ENCODE measurements around the gene KRTAP4-9. TPM values are rescaled to one million over a fixed set of nuclear protein-coding genes. Genes with fewer than 3 reads are reported as not detected.
A peak's percentile ranks its signal among the peaks of the same experiment; 100 is the strongest.
"Not testable (repeated sequence)": the region's sequence is repeated elsewhere in the genome, so short reads cannot be mapped to it uniquely, and the experiment has no call there.

KRTAP4-9 gene
- total RNA-seq, 1 donor from 2014 or later: not detected

DNA sequence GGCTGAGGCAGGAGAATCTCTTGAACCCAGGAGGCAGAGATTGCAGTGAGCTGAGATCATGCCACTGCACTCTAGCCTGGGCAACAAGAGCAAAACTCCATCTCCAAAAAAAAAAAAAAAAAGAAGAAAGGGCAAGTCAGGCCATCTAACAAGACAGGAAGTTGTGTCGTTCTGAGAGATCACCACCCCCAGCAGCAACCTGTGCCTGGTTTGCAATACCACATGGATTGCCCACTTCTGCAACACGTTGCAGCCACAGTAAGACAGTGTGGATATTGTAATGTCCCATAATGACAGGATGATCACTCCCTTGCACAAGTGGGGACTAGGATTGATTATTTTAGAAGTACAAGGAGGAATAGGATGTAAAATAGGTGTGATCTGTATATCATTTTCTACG, 36.2 kb upstream of the KRTAP4-9 start:
- DNase-seq: no peak
- Mint-ChIP-seq H3K4me1 (ENCODE audit: low read depth, unreplicated experiment) (peaks cover 5% of the 10 kb centered on the region), H3K27me3 (ENCODE audit: unreplicated experiment) (peaks cover 8% of the 10 kb centered on the region), H3K36me3 (ENCODE audit: unreplicated experiment) (peaks cover 13% of the 10 kb centered on the region), H3K27ac (ENCODE audit: unreplicated experiment) (no peak overlapping the region), H3K4me3 (ENCODE audit: unreplicated experiment) (no peak overlapping the region), H3K9me3 (ENCODE audit: unreplicated experiment) (peaks cover 9% of the 10 kb centered on the region)
- TF ChIP-seq CTCF (IDR thresholded peaks at IDR 0.05; ENCODE audit: partially characterized antibody, unreplicated experiment): no peak

DNA sequence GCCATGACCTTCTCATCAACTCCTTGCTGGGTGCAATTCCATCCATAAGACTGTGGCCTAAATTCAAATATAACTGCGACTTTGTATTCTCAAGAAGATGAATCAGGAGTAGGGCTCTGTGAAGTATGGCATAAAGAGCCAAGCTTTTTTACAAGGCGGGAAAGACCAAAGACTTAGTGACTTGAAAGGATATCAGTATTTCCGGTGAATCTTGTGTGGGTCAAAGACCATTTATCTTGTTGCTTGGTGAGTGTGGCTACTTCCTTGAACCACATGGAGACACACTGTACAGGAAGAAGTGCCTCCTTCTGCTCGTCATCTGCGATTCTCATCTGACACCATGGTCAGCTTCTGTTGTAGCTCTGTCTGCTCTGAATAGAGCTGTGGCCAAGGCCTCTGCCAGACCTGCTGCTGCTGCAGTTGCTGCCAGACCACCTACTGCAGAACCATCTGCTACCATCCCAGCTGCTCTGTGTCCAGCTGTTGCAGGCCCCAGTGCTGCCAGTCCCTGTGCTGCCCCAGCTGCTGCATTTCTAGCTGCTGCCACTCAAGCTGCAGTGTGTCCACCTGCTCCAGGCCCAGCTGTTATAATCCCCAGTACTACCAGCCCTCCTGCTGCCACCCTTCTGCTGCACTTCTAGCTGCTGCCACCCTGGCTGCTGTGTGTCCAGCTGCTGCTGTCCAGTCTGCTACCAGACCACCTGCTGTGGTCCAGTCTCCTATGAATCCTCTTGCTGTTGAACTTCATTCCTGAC, 33.4 kb upstream of the KRTAP4-9 start:
- peaks cover 8% of the 10 kb centered on the region for H3K36me3 Mint-ChIP-seq (ENCODE audit: unreplicated experiment)
- peak overlapping the region; percentile 67 for H3K4me3 Mint-ChIP-seq (ENCODE audit: unreplicated experiment)
- DNase-seq: peak; percentile 48
- H3K27me3 Mint-ChIP-seq (ENCODE audit: unreplicated experiment): peaks cover 8% of the 10 kb centered on the region
- H3K4me1 Mint-ChIP-seq (ENCODE audit: low read depth, unreplicated experiment): peaks cover 5% of the 10 kb centered on the region
- H3K27ac Mint-ChIP-seq (ENCODE audit: unreplicated experiment): peak overlapping the region; percentile 90
- H3K9me3 Mint-ChIP-seq (ENCODE audit: unreplicated experiment): peaks cover 9% of the 10 kb centered on the region
- TF ChIP-seq CTCF (IDR thresholded peaks at IDR 0.05; ENCODE audit: partially characterized antibody, unreplicated experiment): no peak

- Mint-ChIP-seq H3K27ac (ENCODE audit: unreplicated experiment) (no peak overlapping the region), H3K4me3 (ENCODE audit: unreplicated experiment) (no peak overlapping the region), H3K9me3 (ENCODE audit: unreplicated experiment) (peaks cover 9% of the 10 kb centered on the region), H3K36me3 (ENCODE audit: unreplicated experiment) (peaks cover 8% of the 10 kb centered on the region), H3K4me1 (ENCODE audit: low read depth, unreplicated experiment) (peaks cover 5% of the 10 kb centered on the region), H3K27me3 (ENCODE audit: unreplicated experiment) (peaks cover 8% of the 10 kb centered on the region)
- no peak for TF ChIP-seq CTCF (IDR thresholded peaks at IDR 0.05; ENCODE audit: partially characterized antibody, unreplicated experiment)
- DNase-seq: no peak
Measured at GRCh38 chr17:41073676-41074075, 31.5 kb upstream of the KRTAP4-9 start.

DNA sequence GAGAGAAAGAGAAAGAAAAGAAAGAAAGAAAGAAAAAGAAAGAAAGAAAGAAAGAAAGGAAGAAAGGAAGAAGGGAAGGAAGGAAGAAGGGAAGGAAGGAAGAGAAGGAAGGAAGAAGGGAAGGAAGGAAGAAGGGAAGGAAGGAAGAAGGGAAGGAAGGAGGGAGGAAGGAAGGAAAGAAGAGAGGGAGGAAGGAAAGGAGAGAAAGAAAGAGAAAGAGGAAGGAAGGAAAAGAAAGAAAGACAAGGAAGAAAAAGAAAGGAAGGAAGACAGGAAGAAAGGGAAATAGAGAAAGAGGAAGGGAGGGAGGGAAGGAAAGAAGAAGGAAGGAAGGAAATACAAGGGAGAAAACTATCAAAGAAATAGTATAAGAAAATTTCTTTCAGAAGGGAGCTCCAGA, 28.4 kb upstream of the KRTAP4-9 start:
- Mint-ChIP-seq H3K9me3 (ENCODE audit: unreplicated experiment) (peaks cover 7% of the 10 kb centered on the region), H3K4me1 (ENCODE audit: low read depth, unreplicated experiment) (no peaks in the 10 kb centered on the region), H3K4me3 (ENCODE audit: unreplicated experiment) (no peak overlapping the region), H3K36me3 (ENCODE audit: unreplicated experiment) (peaks cover 7% of the 10 kb centered on the region), H3K27me3 (ENCODE audit: unreplicated experiment) (peaks cover 6% of the 10 kb centered on the region), H3K27ac (ENCODE audit: unreplicated experiment) (no peak overlapping the region)
- DNase-seq: no peak
- no peak for TF ChIP-seq CTCF (IDR thresholded peaks at IDR 0.05; ENCODE audit: partially characterized antibody, unreplicated experiment)

DNA sequence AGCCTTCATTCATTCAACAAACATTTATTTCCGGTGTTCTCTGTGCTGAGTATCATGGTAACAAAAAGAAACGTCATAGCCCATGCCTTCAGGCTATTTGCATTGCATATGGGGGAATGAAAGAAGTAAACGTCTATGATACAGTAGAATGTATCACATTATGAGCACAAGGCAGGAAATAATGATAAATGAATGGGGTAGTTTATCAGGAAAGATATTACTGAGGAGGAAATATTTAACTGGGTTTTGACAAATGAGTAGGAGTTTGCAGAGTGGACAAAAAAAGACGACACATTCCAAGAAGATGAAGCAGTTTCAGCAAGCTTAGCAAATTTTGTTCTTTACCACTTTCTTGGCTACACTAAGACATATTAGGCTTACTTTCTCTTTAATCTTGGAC, 22.6 kb upstream of the KRTAP4-9 start:
- Mint-ChIP-seq H3K27ac (ENCODE audit: unreplicated experiment) (no peak overlapping the region), H3K9me3 (ENCODE audit: unreplicated experiment) (peaks cover 7% of the 10 kb centered on the region), H3K36me3 (ENCODE audit: unreplicated experiment) (peaks cover 6% of the 10 kb centered on the region), H3K4me1 (ENCODE audit: low read depth, unreplicated experiment) (no peaks in the 10 kb centered on the region), H3K4me3 (ENCODE audit: unreplicated experiment) (no peak overlapping the region), H3K27me3 (ENCODE audit: unreplicated experiment) (no peaks in the 10 kb centered on the region)
- no peak for DNase-seq
- no peak for TF ChIP-seq CTCF (IDR thresholded peaks at IDR 0.05; ENCODE audit: partially characterized antibody, unreplicated experiment)

DNA sequence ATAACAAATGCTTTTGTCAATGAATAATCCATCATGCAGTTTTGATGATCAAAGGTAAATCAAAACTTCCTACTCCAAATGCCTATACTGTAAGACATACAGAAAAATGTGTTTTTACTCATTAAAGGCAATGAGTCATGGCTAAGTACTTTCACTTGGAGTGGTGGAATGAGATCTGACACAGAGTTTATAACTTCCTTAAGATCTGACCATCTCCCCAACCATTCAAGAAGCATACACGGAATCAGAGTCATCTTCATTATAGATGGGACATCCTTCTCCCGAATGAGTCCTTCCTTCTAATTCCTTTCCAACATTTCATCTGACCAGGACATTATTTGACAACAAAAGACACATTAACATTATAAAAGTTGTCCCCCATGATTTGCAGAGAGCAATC, 21.8 kb upstream of the KRTAP4-9 start:
- not testable (repeated sequence) for H3K27me3 Mint-ChIP-seq (ENCODE audit: unreplicated experiment); DNase-seq; H3K4me3 Mint-ChIP-seq (ENCODE audit: unreplicated experiment); H3K9me3 Mint-ChIP-seq (ENCODE audit: unreplicated experiment); H3K27ac Mint-ChIP-seq (ENCODE audit: unreplicated experiment); H3K36me3 Mint-ChIP-seq (ENCODE audit: unreplicated experiment); H3K4me1 Mint-ChIP-seq (ENCODE audit: low read depth, unreplicated experiment)

DNA sequence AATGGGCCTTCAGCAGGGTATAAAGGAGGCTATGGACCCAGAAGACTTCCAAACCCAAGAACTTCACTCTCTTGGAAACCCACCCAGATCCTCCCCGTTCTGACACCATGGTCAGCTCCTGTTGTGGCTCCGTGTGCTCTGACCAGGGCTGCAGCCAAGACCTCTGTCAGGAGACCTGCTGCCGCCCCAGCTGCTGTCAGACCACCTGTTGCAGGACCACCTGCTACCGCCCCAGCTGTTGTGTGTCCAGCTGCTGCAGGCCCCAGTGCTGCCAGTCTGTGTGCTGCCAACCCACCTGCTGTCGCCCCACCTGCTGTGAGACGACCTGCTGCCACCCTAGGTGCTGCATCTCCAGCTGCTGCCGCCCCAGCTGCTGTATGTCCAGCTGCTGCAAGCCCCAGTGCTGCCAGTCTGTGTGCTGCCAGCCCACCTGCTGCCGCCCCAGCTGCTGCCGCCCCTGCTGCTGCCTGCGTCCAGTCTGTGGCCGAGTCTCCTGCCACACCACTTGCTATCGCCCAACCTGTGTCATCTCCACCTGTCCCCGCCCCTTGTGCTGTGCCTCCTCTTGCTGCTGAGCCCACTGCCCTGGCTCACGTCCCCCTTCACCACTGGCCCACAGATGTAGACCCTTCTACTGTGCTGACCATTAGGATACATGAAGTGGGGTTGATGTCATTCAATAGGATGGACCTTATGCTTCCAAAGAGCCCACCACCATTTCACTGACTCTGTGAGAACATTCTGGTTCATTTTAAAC, 20.9 kb upstream of the KRTAP4-9 start, which contains the start of gene KRTAP4-7:
TSS of gene KRTAP4-7 (plus strand) at position 51 of the 757 bp plus-strand sequence. CDS start at position 108, 57 bp downstream.
- not testable (repeated sequence) for H3K36me3 Mint-ChIP-seq (ENCODE audit: unreplicated experiment); H3K4me3 Mint-ChIP-seq (ENCODE audit: unreplicated experiment); DNase-seq; H3K4me1 Mint-ChIP-seq (ENCODE audit: low read depth, unreplicated experiment); H3K27ac Mint-ChIP-seq (ENCODE audit: unreplicated experiment); H3K9me3 Mint-ChIP-seq (ENCODE audit: unreplicated experiment); H3K27me3 Mint-ChIP-seq (ENCODE audit: unreplicated experiment)
